ENCODE measurements around the gene PHRF1. TPM values are rescaled to one million over a fixed set of nuclear protein-coding genes. Genes with fewer than 3 reads are reported as not detected.

The PHRF1 gene
- total and polyA plus RNA-seq, 2 donors (not counting 3 experiments of a cell fraction or from before 2014, with no cell fraction given): 14.2 to 39.4 TPM

DNA sequence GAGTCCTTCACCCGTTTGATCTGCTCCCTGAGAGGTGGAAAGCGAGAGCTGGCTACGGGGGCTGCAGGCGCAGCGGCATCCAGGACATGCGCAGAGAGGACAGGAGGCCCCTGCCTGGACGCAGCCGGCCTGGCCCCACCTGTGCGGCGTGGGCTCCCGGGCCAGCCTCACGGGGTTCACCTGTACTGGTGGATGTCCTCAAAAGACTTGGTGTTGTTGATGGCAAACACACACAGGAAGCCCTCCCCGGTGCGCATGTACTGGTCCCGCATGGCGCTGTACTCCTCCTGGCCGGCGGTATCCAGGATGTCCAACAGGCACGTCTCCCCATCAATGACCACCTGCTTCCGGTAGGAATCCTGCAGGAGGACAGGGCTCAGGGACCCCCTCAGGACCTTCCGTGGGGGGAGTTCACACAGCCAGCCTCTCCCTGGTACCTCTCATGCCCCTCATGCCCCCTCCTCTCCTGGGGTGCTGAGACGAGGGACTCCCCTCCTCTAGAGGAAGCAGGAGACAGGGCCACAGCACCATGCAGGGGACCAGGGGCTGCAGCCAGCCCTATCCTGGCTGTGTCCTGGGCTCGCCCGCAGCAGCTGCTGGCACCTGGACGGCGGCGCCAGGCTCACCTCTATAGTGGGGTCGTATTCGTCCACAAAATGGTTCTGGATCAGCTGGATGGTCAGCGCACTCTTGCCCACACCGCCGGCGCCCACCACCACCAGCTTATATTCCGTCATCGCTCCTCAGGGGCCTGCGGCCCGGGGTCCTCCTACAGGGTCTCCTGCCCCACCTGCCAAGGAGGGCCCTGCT is 42.5 kb upstream of the PHRF1 start:
- FAIRE-seq: no peak

More for the DNA sequence above, 42.5 kb upstream of the PHRF1 start:
- Histone ChIP-seq H3K27ac (ENCODE audit: insufficient read depth, low read depth, low read length) (no peak overlapping the region), H3K27me3 (ENCODE audit: control insufficient read depth in 2 of 2, insufficient read depth in 2 of 2, low read length in 2 of 2) (no peaks in the 10 kb centered on the region), H3K4me1 (ENCODE audit: control insufficient read depth, extremely low read depth, insufficient read depth, low read length) (peaks cover 7% of the 10 kb centered on the region), H4K20me1 (replicated peaks; ENCODE audit: control insufficient read depth, extremely low read depth, insufficient read depth, low read length) (no peaks in the 10 kb centered on the region), H3K79me2 (ENCODE audit: control insufficient read depth, insufficient read depth, low read length) (peaks cover 16% of the 10 kb centered on the region), H3K9me3 (replicated peaks; ENCODE audit: control insufficient read depth, insufficient read depth, low read length) (no peaks in the 10 kb centered on the region), H3K4me2 (ENCODE audit: insufficient read depth, low read length) (no peak overlapping the region), H2AFZ (ENCODE audit: low read depth, low read length) (no peak overlapping the region), H3K9me1 (replicated peaks; ENCODE audit: control insufficient read depth, extremely low read depth, insufficient read depth, low read length) (no peaks in the 10 kb centered on the region), H3K36me3 (ENCODE audit: control insufficient read depth in 2 of 2, extremely low read depth in 1 of 2, insufficient read depth in 2 of 2, low read length in 2 of 2) (peaks cover 4 to 18% of the 10 kb centered on the region in 2 experiments), H3K9ac (replicated peaks; ENCODE audit: extremely low read depth, insufficient read depth, low read length) (no peak overlapping the region), H3K4me3 (replicated peaks in 1 of 3; ENCODE audit: insufficient read depth in 1 of 3, low read depth in 1 of 3, low read length in 3 of 3) (peak overlapping the region in 1 of 3 experiments; percentile 74)
- TF ChIP-seq EZH2 (IDR thresholded peaks at IDR 0.05; ENCODE audit: borderline replicate concordance, low read depth, low read length, severe bottlenecking): no peak
- no peak for TF ChIP-seq FOS (IDR thresholded peaks at IDR 0.05; ENCODE audit: borderline replicate concordance, insufficient read depth, low read length)
- no peak for TF ChIP-seq JUN (IDR thresholded peaks at IDR 0.05; ENCODE audit: borderline replicate concordance, insufficient read depth, insufficient read length, low read depth)
- no peak for TF ChIP-seq GATA2 (IDR thresholded peaks at IDR 0.05; ENCODE audit: insufficient read depth, insufficient read length, low read depth, low read length)
- no peak for TF ChIP-seq POLR2AphosphoS5 (IDR thresholded peaks at IDR 0.05; ENCODE audit: insufficient read depth, low read depth, low read length)
- no peak for TF ChIP-seq MYC (IDR thresholded peaks at IDR 0.05; ENCODE audit: low read depth, low read length)
- no peak for TF ChIP-seq POLR2A (IDR thresholded peaks at IDR 0.05; ENCODE audit: low read depth, low read length)
- TF ChIP-seq, protein P1, sequence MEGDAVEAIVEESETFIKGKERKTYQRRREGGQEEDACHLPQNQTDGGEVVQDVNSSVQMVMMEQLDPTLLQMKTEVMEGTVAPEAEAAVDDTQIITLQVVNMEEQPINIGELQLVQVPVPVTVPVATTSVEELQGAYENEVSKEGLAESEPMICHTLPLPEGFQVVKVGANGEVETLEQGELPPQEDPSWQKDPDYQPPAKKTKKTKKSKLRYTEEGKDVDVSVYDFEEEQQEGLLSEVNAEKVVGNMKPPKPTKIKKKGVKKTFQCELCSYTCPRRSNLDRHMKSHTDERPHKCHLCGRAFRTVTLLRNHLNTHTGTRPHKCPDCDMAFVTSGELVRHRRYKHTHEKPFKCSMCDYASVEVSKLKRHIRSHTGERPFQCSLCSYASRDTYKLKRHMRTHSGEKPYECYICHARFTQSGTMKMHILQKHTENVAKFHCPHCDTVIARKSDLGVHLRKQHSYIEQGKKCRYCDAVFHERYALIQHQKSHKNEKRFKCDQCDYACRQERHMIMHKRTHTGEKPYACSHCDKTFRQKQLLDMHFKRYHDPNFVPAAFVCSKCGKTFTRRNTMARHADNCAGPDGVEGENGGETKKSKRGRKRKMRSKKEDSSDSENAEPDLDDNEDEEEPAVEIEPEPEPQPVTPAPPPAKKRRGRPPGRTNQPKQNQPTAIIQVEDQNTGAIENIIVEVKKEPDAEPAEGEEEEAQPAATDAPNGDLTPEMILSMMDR (IDR thresholded peaks at IDR 0.05; ENCODE audit: extremely low read depth in 1 of 2, insufficient read depth in 1 of 2, low read depth in 1 of 2, low read length in 2 of 2): no peak
- TF ChIP-seq, protein P2, sequence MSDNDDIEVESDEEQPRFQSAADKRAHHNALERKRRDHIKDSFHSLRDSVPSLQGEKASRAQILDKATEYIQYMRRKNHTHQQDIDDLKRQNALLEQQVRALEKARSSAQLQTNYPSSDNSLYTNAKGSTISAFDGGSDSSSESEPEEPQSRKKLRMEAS (IDR thresholded peaks at IDR 0.05; ENCODE audit: insufficient read depth, insufficient read length): no peak
- CTCF ChIA-PET: no interaction called here
- intact Hi-C loops (cut with micrococcal nuclease): loop anchor here (2.0 kb wide), 1 partner anchor 15 kb away; no protein-coding TSS in a partner anchor
- DNase-seq (ENCODE audit: low read depth, low spot score): no peak
- POLR2A ChIA-PET: no interaction called here
- BruUV-seq (replicated peaks): TSS peak; percentile 30
- dilution Hi-C loops (cut with MboI; ENCODE audit: extremely low pct_ligation_motif_present, low sequenced_read_pairs): no loop called here
